Measurements from ENCODE around the gene GFY.
A peak's percentile ranks its signal among the peaks of the same experiment; 100 is the strongest.

GFY gene

GRCh38 chr19:49475995-49476880 lies 51.0 kb downstream of the GFY start:
- H3F3A ChIP-seq (ENCODE audit: insufficient read depth): no peaks in the 10 kb centered on the region

More at GRCh38 chr19:49475995-49476880, 51.0 kb downstream of the GFY start:
- Histone ChIP-seq H4K20me1 (ENCODE audit: low read depth, low read length) (no peaks in the 10 kb centered on the region), H3K79me2 (ENCODE audit: insufficient read depth, low read length) (no peaks in the 10 kb centered on the region), H3K4me3 (ENCODE audit: insufficient read depth, low read length, poor library complexity, severe bottlenecking) (no peak overlapping the region), H3K9ac (ENCODE audit: low read length) (no peak overlapping the region), H3K4me2 (ENCODE audit: low read depth, low read length, poor library complexity, severe bottlenecking) (peak overlapping the region; percentile 22), H3K27ac (ENCODE audit: low read depth, low read length) (no peak overlapping the region), H3K36me3 (ENCODE audit: low read length) (no peaks in the 10 kb centered on the region), H3K9me2 (replicated peaks; ENCODE audit: insufficient read depth, low read length) (no peaks in the 10 kb centered on the region), H3K27me3 (ENCODE audit: low read length) (no peaks in the 10 kb centered on the region), H3K9me3 (ENCODE audit: insufficient read depth, low read length) (no peaks in the 10 kb centered on the region), H2AFZ (ENCODE audit: low read depth, low read length, severe bottlenecking) (peak overlapping the region; percentile 21)
- no peak for TF ChIP-seq EZH2phosphoT487 (conservative IDR thresholded peaks at IDR 0.05; ENCODE audit: low read length)
- TF ChIP-seq, protein P1, sequence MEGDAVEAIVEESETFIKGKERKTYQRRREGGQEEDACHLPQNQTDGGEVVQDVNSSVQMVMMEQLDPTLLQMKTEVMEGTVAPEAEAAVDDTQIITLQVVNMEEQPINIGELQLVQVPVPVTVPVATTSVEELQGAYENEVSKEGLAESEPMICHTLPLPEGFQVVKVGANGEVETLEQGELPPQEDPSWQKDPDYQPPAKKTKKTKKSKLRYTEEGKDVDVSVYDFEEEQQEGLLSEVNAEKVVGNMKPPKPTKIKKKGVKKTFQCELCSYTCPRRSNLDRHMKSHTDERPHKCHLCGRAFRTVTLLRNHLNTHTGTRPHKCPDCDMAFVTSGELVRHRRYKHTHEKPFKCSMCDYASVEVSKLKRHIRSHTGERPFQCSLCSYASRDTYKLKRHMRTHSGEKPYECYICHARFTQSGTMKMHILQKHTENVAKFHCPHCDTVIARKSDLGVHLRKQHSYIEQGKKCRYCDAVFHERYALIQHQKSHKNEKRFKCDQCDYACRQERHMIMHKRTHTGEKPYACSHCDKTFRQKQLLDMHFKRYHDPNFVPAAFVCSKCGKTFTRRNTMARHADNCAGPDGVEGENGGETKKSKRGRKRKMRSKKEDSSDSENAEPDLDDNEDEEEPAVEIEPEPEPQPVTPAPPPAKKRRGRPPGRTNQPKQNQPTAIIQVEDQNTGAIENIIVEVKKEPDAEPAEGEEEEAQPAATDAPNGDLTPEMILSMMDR (IDR thresholded peaks at IDR 0.05; ENCODE audit: insufficient read depth, low read length, poor library complexity, severe bottlenecking): peak; percentile 58

All from SU-DHL-6 (cell line).